ENCODE results near the gene REEP2. TPM values are rescaled to one million over a fixed set of nuclear protein-coding genes. Genes with fewer than 3 reads are reported as not detected.

The REEP2 gene
- polyA plus RNA-seq, 2 of the 4 experiments (the other 2 are of a cell fraction): 4.6 to 5.1 TPM

DNA sequence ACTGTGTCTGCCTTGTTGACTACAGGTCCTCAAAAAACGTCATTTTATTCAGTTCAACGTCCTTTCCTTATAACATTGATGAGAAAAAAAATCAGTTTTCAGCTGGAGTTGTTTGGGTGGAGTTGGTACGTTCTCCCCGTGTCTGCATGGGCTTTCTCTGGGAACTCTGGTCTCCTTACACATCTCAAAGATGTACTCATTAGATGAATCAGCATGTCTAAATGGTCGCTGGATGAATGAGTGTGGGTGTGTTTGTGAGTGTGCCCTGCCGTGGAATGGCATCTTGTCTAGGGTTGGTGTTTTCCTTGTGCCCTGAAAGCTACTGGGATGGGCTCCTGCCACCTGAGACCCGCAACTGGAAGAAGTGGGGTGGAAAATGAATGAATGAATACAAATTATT is 56.5 kb downstream of the REEP2 start:
- Histone ChIP-seq H3K27ac (no peak overlapping the region), H3K4me3 (no peak overlapping the region), H3K4me1 (peaks cover 9% of the 10 kb centered on the region; the same call in 1 of the 3 replicates), H3K4me2 (no peak overlapping the region), H3K9me3 (no peaks in the 10 kb centered on the region)
- ATAC-seq (no peak), DNase-seq (ENCODE audit: low read depth in 1 of 2, low spot score in 1 of 2) (no peak), FAIRE-seq (no peak)
- no peak for TF ChIP-seq RNF2 (IDR thresholded peaks at IDR 0.05; ENCODE audit: borderline replicate concordance, low read depth)
- TF ChIP-seq POLR2A (IDR thresholded peaks at IDR 0.05; ENCODE audit: low read length): no peak
- ChIA-PET POLR2A (no interaction called here), CTCF (interaction anchor here (0.6 to 15.2 kb wide), 7 partner anchors 8 to 547 kb away, joined by 3 to 203 read pairs (median 5); partner anchors contain the start of gene EGR1)
- 48% methylated on average over 7 of the region's 7 CpGs for WGBS (ENCODE audit: missing lambda C conversion rate)

Small RNA genes within 50 kb of the gene (small RNA-seq; reads per million reads assigned to genes)
- gene AC113403.1: 0 reads per million in 6 experiments

Other genes with a start within 250 kb of the REEP2 start
- 61.7 and 70.3 TPM in 2 replicates for gene CDC23, start 225.7 kb upstream of the REEP2 start, polyA plus RNA-seq (2011; rRNA removed)
- 35.5 to 37.5 TPM (median 37.1 TPM) in 3 replicates for gene CDC23, start 225.7 kb upstream of the REEP2 start, polyA plus RNA-seq (2017; fragmentation: RNase III; extraction: RNeasy Plus Mini Kit Qiagen cat#74134 plus additional on column Dnase treatment)
- 0.08 and 0.09 TPM in 2 replicates for gene GFRA3, start 164.4 kb upstream of the REEP2 start, polyA plus RNA-seq (2011; rRNA removed)
- gene GFRA3, start 164.4 kb upstream of the REEP2 start, polyA plus RNA-seq (2017; fragmentation: RNase III; extraction: RNeasy Plus Mini Kit Qiagen cat#74134 plus additional on column Dnase treatment): 0.04 to 0.07 TPM in 2 of 3 replicates, not detected in the other
- 19.3 and 20.5 TPM in 2 replicates for gene CDC25C, start 107.3 kb upstream of the REEP2 start, polyA plus RNA-seq (2011; rRNA removed)
- gene CDC25C, start 107.3 kb upstream of the REEP2 start, polyA plus RNA-seq (2017; fragmentation: RNase III; extraction: RNeasy Plus Mini Kit Qiagen cat#74134 plus additional on column Dnase treatment): 11.2 to 12.7 TPM (median 12.6 TPM) in 3 replicates
- 24.5 and 24.9 TPM in 2 replicates for gene FAM53C, start 100.8 kb upstream of the REEP2 start, polyA plus RNA-seq (2011; rRNA removed)
- 21.9 to 25.7 TPM (median 24.7 TPM) in 3 replicates for gene FAM53C, start 100.8 kb upstream of the REEP2 start, polyA plus RNA-seq (2017; fragmentation: RNase III; extraction: RNeasy Plus Mini Kit Qiagen cat#74134 plus additional on column Dnase treatment)
- 50.6 and 52.5 TPM in 2 replicates for gene KDM3B, start 86.4 kb upstream of the REEP2 start, polyA plus RNA-seq (2011; rRNA removed)
- 35.4 to 38.1 TPM (median 37.4 TPM) in 3 replicates for gene KDM3B, start 86.4 kb upstream of the REEP2 start, polyA plus RNA-seq (2017; fragmentation: RNase III; extraction: RNeasy Plus Mini Kit Qiagen cat#74134 plus additional on column Dnase treatment)
- gene EGR1, start 26.4 kb downstream of the REEP2 start, polyA plus RNA-seq (2011; rRNA removed): 49.3 and 63.5 TPM in 2 replicates
- gene EGR1, start 26.4 kb downstream of the REEP2 start, polyA plus RNA-seq (2017; fragmentation: RNase III; extraction: RNeasy Plus Mini Kit Qiagen cat#74134 plus additional on column Dnase treatment): 0.45 to 0.59 TPM (median 0.49 TPM) in 3 replicates
- 140 and 161 TPM in 2 replicates for gene ETF1, start 104.2 kb downstream of the REEP2 start, polyA plus RNA-seq (2011; rRNA removed)
- gene ETF1, start 104.2 kb downstream of the REEP2 start, polyA plus RNA-seq (2017; fragmentation: RNase III; extraction: RNeasy Plus Mini Kit Qiagen cat#74134 plus additional on column Dnase treatment): 118 to 131 TPM (median 119 TPM) in 3 replicates
- gene HSPA9, start 136.3 kb downstream of the REEP2 start, polyA plus RNA-seq (2011; rRNA removed): 544 and 615 TPM in 2 replicates
- gene HSPA9, start 136.3 kb downstream of the REEP2 start, polyA plus RNA-seq (2017; fragmentation: RNase III; extraction: RNeasy Plus Mini Kit Qiagen cat#74134 plus additional on column Dnase treatment): 398 to 456 TPM (median 417 TPM) in 3 replicates